Effector memory CD8-positive, alpha-beta T cell (primary cell): ENCODE data around the gene TIE1.
"Not testable (repeated sequence)": the region's sequence is repeated elsewhere in the genome, so short reads cannot be mapped to it uniquely, and the experiment has no call there.

Experiments used
- ATAC-seq: fragments of 150-1000 bp; cut with Tn5 transposase; replicated peaks from 2 replicates; pipeline ENCODE4 v1.10.0; 2021; ENCODE audit warnings: mild to moderate bottlenecking, moderate library complexity
- DNase-seq, 3 experiments: peaks; one replicate each; pipeline ENCODE4 v3.0.0; 2021
- H3K27ac Mint-ChIP-seq, 2 donors: one replicate each; pipeline ENCODE4 v1.8.0; 2022; ENCODE audit warnings: mild to moderate bottlenecking in 2 of 2, mixed read lengths in 2 of 2, moderate library complexity in 2 of 2
- H3K27me3 Mint-ChIP-seq, 2 donors: one replicate each; pipeline ENCODE4 v1.8.0; 2022; ENCODE audit warnings: mixed read lengths in 2 of 2
- H3K36me3 Mint-ChIP-seq: one replicate; pipeline ENCODE4 v1.8.0; 2022; ENCODE audit warnings: mild to moderate bottlenecking, moderate library complexity, mixed read lengths; ENCODE audit not compliant: insufficient read depth
- H3K4me1 Mint-ChIP-seq, 2 donors: one replicate each; pipeline ENCODE4 v1.8.0; 2022; ENCODE audit warnings: low read depth in 2 of 2, mixed read lengths in 2 of 2
- H3K4me3 Mint-ChIP-seq, 2 donors: one replicate each; pipeline ENCODE4 v1.8.0; 2022; ENCODE audit warnings: mild to moderate bottlenecking in 2 of 2, mixed read lengths in 2 of 2, moderate library complexity in 2 of 2
- H3K9me3 Mint-ChIP-seq, 2 donors: one replicate each; pipeline ENCODE4 v1.8.0; 2022; ENCODE audit warnings: mixed read lengths in 2 of 2

Gene TIE1

GRCh38 chr1:43365678-43366077 lies 64.9 kb downstream of the TIE1 start:
- Mint-ChIP-seq H3K9me3 (no peaks in the 10 kb centered on the region), H3K36me3 (peaks cover 30% of the 10 kb centered on the region), H3K27me3 (no peaks in the 10 kb centered on the region), H3K4me3 (peak overlapping the region; percentile 90), H3K27ac (peak overlapping the region; percentile 89 to 94), H3K4me1 (peaks cover 24 to 46% of the 10 kb centered on the region in 2 donors)
- no peak for ATAC-seq
- no peak for DNase-seq

- H3K27ac Mint-ChIP-seq = peak overlapping the region; percentile 89 to 94
- H3K36me3 Mint-ChIP-seq = peaks cover 30% of the 10 kb centered on the region
- no peak for DNase-seq
- ATAC-seq = no peak
- H3K27me3 Mint-ChIP-seq = no peaks in the 10 kb centered on the region
- H3K9me3 Mint-ChIP-seq = no peaks in the 10 kb centered on the region
- H3K4me1 Mint-ChIP-seq = peaks cover 26 to 47% of the 10 kb centered on the region in 2 donors
- peak overlapping the region; percentile 90 for H3K4me3 Mint-ChIP-seq
Measured at GRCh38 chr1:43366179-43366578, 65.4 kb downstream of the TIE1 start.

- Mint-ChIP-seq H3K4me1 (peaks cover 26 to 43% of the 10 kb centered on the region in 2 donors), H3K27ac (peak overlapping the region; percentile 89 to 94), H3K27me3 (no peaks in the 10 kb centered on the region), H3K9me3 (no peaks in the 10 kb centered on the region), H3K4me3 (peak overlapping the region; percentile 90), H3K36me3 (peaks cover 30% of the 10 kb centered on the region)
- ATAC-seq (no peak), DNase-seq (no peak)
Measured at GRCh38 chr1:43366601-43367025, 65.8 kb downstream of the TIE1 start.

GRCh38 chr1:43367026-43367903 lies 66.5 kb downstream of the TIE1 start:
- DNase-seq (peak in 2 of 3 experiments; percentile 21 to 26), ATAC-seq (peak; percentile 34)
- Mint-ChIP-seq H3K27me3 (no peaks in the 10 kb centered on the region), H3K36me3 (peaks cover 34% of the 10 kb centered on the region), H3K27ac (peak overlapping the region; percentile 89 to 94), H3K9me3 (no peaks in the 10 kb centered on the region), H3K4me1 (peaks cover 26 to 42% of the 10 kb centered on the region in 2 donors), H3K4me3 (peak overlapping the region; percentile 90)

GRCh38 chr1:43367904-43368645 lies 67.3 kb downstream of the TIE1 start, which contains the start of gene ELOVL1:
TSS of gene ELOVL1 (minus strand) at chr1:43368011. CDS start at chr1:43365609, 2,402 bp downstream.
- peak; percentile 66 to 74 (median 71) for DNase-seq
- Mint-ChIP-seq H3K27me3 (no peaks in the 10 kb centered on the region), H3K4me1 (peaks cover 26 to 42% of the 10 kb centered on the region in 2 donors), H3K4me3 (peak within 1 kb of the TSS; percentile 90), H3K27ac (peak within 1 kb of the TSS; percentile 89 to 97), H3K9me3 (no peaks in the 10 kb centered on the region), H3K36me3 (peaks cover 31% of the 10 kb centered on the region)
- ATAC-seq = peak; percentile 78

GRCh38 chr1:43368646-43369020 lies 67.9 kb downstream of the TIE1 start:
- peak overlapping the region; percentile 90 for H3K4me3 Mint-ChIP-seq
- H3K27me3 Mint-ChIP-seq = no peaks in the 10 kb centered on the region
- H3K36me3 Mint-ChIP-seq = peaks cover 25% of the 10 kb centered on the region
- H3K27ac Mint-ChIP-seq = peak overlapping the region; percentile 89 to 97
- H3K4me1 Mint-ChIP-seq = peaks cover 26 to 42% of the 10 kb centered on the region in 2 donors
- no peak for ATAC-seq
- no peak for DNase-seq
- H3K9me3 Mint-ChIP-seq = no peaks in the 10 kb centered on the region

- H3K27me3 Mint-ChIP-seq, H3K9me3 Mint-ChIP-seq, ATAC-seq, DNase-seq, H3K4me3 Mint-ChIP-seq, H3K27ac Mint-ChIP-seq: not testable (repeated sequence)
- peaks cover 20% of the 10 kb centered on the region for H3K36me3 Mint-ChIP-seq
- peaks cover 26 to 37% of the 10 kb centered on the region in 2 donors for H3K4me1 Mint-ChIP-seq
Measured at GRCh38 chr1:43369779-43370178, 69.0 kb downstream of the TIE1 start.

GRCh38 chr1:43370564-43370963 lies 69.8 kb downstream of the TIE1 start:
- Mint-ChIP-seq H3K27me3 (no peaks in the 10 kb centered on the region), H3K27ac (peak overlapping the region in 1 of 2 donors; percentile 3), H3K4me3 (no peak overlapping the region), H3K4me1 (peaks cover 20 to 30% of the 10 kb centered on the region in 2 donors), H3K9me3 (no peaks in the 10 kb centered on the region), H3K36me3 (peaks cover 20% of the 10 kb centered on the region)
- DNase-seq (no peak), ATAC-seq (no peak)

- Mint-ChIP-seq H3K36me3 (peaks cover 14% of the 10 kb centered on the region), H3K4me1 (peaks cover 10 to 15% of the 10 kb centered on the region in 2 donors), H3K27me3 (no peaks in the 10 kb centered on the region), H3K27ac (no peak overlapping the region), H3K9me3 (no peaks in the 10 kb centered on the region), H3K4me3 (no peak overlapping the region)
- no peak for ATAC-seq
- no peak for DNase-seq
Measured at GRCh38 chr1:43372172-43372571, 71.4 kb downstream of the TIE1 start.
